BE2C (cell line): ENCODE results near the gene G6PC2.

Experiments used
- DNase-seq: peaks from one replicate; pipeline ENCODE4 v3.0.0-alpha.2; 2020
- H3K27me3 ChIP-seq: fragments of 250-450 bp; sonication (Bioruptor Pico); 2 replicates; pipeline ENCODE4 v1.5.1; 2020; ENCODE audit warnings: mild to moderate bottlenecking
- H3K36me3 ChIP-seq: fragments of 250-450 bp; sonication (Bioruptor Pico); 2 replicates; pipeline ENCODE4 v1.5.1; 2020; ENCODE audit warnings: mild to moderate bottlenecking
- H3K4me1 ChIP-seq: fragments of 250-450 bp; sonication (Bioruptor Pico); 2 replicates; pipeline ENCODE4 v1.5.1; 2020
- H3K4me3 ChIP-seq: 2 replicates; pipeline ENCODE4 v1.5.1; 2011; ENCODE audit warnings: low read depth, low read length
- H3K9me3 ChIP-seq: fragments of 250-450 bp; sonication (Bioruptor Pico); 2 replicates; pipeline ENCODE4 v1.5.1; 2020
- TF ChIP-seq, protein P1 (sequence below): IDR thresholded peaks from 2 replicates; pipeline ENCODE4 v1.5.1; 2012; ENCODE audit warnings: mild to moderate bottlenecking, low read depth, low read length

G6PC2 gene

DNA sequence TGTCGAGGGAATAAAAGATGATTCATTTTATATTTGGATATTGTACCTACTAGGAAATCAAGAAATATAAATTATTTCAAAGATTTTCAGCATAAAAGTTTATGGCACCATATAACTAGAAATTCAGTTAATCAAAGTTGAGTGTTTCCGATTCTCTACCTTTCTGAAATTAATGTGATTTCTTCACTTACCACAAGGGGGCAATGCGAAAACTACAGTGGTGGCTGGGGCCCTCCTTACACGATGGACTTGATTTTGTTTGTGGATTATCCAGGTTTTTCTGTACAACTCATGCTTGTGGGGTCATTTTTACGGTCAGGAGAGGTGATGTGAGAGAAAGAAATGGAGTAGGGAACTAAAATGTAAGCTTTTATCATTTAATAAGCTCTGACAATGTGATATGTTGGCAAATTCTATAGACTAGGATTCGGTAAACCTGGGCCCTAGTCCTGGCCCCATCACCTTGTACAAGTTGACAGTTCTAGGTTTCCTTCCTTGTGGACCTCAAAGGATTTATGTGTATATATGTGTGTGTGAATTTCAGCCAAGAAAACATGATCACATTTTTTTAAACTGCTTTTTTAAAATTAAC, 47.6 kb downstream of the G6PC2 start:
- H3K36me3 ChIP-seq, result no peaks in the 10 kb centered on the region
- no peak overlapping the region for H3K4me3 ChIP-seq
- H3K4me1 ChIP-seq, result no peaks in the 10 kb centered on the region
- H3K27me3 ChIP-seq, result no peaks in the 10 kb centered on the region; the same call in none of the 2 replicates
- TF ChIP-seq, protein P1, sequence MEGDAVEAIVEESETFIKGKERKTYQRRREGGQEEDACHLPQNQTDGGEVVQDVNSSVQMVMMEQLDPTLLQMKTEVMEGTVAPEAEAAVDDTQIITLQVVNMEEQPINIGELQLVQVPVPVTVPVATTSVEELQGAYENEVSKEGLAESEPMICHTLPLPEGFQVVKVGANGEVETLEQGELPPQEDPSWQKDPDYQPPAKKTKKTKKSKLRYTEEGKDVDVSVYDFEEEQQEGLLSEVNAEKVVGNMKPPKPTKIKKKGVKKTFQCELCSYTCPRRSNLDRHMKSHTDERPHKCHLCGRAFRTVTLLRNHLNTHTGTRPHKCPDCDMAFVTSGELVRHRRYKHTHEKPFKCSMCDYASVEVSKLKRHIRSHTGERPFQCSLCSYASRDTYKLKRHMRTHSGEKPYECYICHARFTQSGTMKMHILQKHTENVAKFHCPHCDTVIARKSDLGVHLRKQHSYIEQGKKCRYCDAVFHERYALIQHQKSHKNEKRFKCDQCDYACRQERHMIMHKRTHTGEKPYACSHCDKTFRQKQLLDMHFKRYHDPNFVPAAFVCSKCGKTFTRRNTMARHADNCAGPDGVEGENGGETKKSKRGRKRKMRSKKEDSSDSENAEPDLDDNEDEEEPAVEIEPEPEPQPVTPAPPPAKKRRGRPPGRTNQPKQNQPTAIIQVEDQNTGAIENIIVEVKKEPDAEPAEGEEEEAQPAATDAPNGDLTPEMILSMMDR, result peak; percentile 53
- no peak for DNase-seq
- no peaks in the 10 kb centered on the region for H3K9me3 ChIP-seq

DNA sequence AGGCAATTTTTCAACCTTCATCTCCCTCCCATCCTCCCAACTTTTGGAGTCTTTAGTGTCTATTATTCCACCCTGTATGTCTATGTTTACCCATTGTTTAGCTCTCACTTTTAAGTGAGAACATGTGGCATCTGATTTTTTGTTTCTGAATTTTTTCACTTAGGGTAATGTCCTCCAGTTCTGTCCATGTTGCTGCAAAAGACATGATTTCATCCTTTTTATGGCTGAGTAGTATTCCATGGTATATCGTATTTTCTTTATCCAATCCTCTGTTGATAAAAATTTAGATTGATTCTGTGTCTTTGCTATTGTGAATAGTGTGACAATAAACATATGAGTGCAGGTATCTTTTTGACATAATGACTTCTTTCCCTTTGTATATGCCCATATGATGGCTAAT, 48.2 kb downstream of the G6PC2 start:
- no peak for DNase-seq
- TF ChIP-seq, protein P1, result no peak
- H3K9me3 ChIP-seq, result no peaks in the 10 kb centered on the region
- H3K36me3 ChIP-seq, result no peaks in the 10 kb centered on the region
- H3K4me1 ChIP-seq, result no peaks in the 10 kb centered on the region
- no peaks in the 10 kb centered on the region; the same call in none of the 2 replicates for H3K27me3 ChIP-seq
- H3K4me3 ChIP-seq, result no peak overlapping the region

DNA sequence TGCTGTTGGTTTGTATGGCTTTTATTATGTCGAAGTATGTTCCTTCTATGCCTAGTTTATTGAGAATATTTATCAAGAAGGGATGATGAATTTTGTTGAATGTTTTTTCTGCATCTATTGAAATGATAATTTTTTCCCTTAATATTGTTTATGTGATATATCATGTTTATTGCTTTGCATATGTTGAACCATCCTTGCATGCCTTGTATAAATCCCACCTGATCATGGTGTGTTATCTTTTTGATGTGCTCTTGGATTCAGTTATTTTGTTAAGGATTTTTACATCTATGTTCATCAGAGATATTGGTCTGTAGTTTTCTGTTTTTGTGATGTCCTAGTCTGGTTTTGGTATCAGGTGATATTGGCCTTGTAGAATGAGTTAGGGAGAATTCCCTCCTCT, 50.8 kb downstream of the G6PC2 start:
- Histone ChIP-seq H3K4me3 (no peak overlapping the region), H3K4me1 (no peaks in the 10 kb centered on the region), H3K9me3 (no peaks in the 10 kb centered on the region), H3K36me3 (no peaks in the 10 kb centered on the region), H3K27me3 (no peaks in the 10 kb centered on the region)
- TF ChIP-seq, protein P1, result no peak
- DNase-seq, result no peak

DNA sequence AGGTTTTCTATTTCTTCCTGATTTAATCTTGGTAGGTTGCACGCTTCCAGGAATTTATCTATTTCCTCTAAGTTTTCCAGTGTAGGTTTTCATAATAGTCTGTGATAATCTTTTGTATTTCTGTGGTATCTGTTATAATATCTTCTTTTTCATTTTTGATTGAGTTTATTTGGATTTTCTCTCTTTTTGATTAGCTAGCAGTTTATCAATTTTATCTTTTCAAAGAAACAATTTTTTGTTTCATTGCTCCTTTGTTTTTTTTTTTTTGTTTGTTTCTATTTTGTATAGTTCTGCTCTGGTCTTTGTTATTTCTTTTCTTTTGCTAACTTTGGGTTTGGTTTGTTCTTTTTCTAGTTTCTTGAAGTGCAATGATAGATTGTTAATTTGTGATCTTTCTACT, 51.3 kb downstream of the G6PC2 start:
- no peaks in the 10 kb centered on the region for H3K9me3 ChIP-seq
- DNase-seq, result no peak
- no peaks in the 10 kb centered on the region for H3K36me3 ChIP-seq
- H3K27me3 ChIP-seq, result peaks cover 3% of the 10 kb centered on the region; the same call in 1 of the 2 replicates
- no peak overlapping the region for H3K4me3 ChIP-seq
- TF ChIP-seq, protein P1, result no peak
- H3K4me1 ChIP-seq, result no peaks in the 10 kb centered on the region

DNA sequence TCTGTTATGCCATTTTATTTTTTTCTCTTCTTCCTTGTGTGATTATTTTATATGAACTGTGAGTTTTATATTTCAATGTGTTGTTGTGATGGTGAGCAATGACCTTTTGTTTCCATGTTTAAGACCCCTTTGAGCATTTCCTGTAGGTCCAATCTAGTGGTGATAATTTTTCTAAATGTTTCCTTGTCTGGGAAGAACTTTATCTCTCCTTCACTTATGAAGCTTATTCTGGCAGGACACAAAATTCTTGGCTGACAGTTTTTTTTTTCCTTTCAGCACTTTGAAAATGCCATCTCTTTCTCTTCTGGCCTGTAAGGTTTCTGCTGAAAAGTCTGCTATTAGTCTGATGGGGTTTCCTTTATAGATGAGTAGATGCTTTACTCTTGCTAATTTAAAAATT, 53.2 kb downstream of the G6PC2 start:
- Histone ChIP-seq H3K4me1 (no peaks in the 10 kb centered on the region), H3K27me3 (peaks cover 4% of the 10 kb centered on the region), H3K9me3 (no peaks in the 10 kb centered on the region), H3K36me3 (no peaks in the 10 kb centered on the region), H3K4me3 (no peak overlapping the region)
- TF ChIP-seq, protein P1, result no peak
- DNase-seq, result no peak

DNA sequence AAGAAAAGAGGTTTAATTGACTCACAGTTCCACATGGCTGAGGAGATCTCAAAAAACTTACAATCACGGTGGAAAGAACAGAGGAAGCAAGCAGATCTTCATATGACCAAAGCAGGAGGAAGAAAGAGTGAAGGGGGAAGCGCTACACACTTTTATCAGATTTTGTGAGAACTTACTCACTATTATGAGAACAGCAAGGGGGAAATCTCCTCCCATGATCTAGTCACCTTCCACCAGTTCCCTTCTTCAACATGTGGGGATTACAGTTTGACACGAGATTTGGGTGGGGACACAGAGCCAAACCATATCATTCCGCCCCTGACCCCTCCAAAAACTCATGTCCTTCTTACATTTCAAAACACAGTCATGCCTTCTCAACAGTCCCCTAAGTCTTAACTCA, 54.2 kb downstream of the G6PC2 start:
- Histone ChIP-seq H3K9me3 (no peaks in the 10 kb centered on the region), H3K27me3 (peaks cover 4% of the 10 kb centered on the region), H3K4me1 (no peaks in the 10 kb centered on the region), H3K36me3 (no peaks in the 10 kb centered on the region), H3K4me3 (no peak overlapping the region)
- TF ChIP-seq, protein P1, result no peak
- DNase-seq, result no peak
